ENCODE measurements around the gene LTB. TPM values are rescaled to one million over a fixed set of nuclear protein-coding genes. Genes with fewer than 3 reads are reported as not detected.

The LTB gene
- total and polyA plus RNA-seq, 2 of the 4 experiments (the other 2 are of a cell fraction) = not detected

- CTCF ChIA-PET = interaction anchor here (0.6 to 0.7 kb wide), 3 partner anchors 13 to 38 kb away, joined by 3 to 6 read pairs (median 4); partner anchors contain the start of gene NFKBIL1
- dilution Hi-C loops (cut with HindIII; ENCODE audit: low sequenced_read_pairs, unreplicated experiment) = no loop called here
- DNase-seq (no peak), ATAC-seq (ENCODE audit: low read depth) (no peak)
- H3K79me1 ChIP-seq (ENCODE audit: low read depth in 1 of 2, low read length in 2 of 2) = peaks cover 9 to 20% of the 10 kb centered on the region in 2 experiments; a peak in 3 of 4 replicates
- in situ Hi-C loops (cut with MboI; ENCODE audit: low sequenced_read_pairs) = no loop called here
- H3K9ac ChIP-seq (ENCODE audit: low read depth, low read length) = no peak overlapping the region
- peaks cover 27% of the 10 kb centered on the region for H3K36me3 ChIP-seq (ENCODE audit: control insufficient read depth, insufficient read depth, low read length)
- peak overlapping the region in 1 of 2 experiments; percentile 57; a peak in 1 of 4 replicates for H4K8ac ChIP-seq (ENCODE audit: low read depth in 2 of 2, low read length in 2 of 2)
- no peak overlapping the region for H3K27ac ChIP-seq (ENCODE audit: insufficient read depth, low read length)
- H2AFZ ChIP-seq (replicated peaks; ENCODE audit: low read length, poor library complexity) = no peak overlapping the region
- no peak overlapping the region for H2BK15ac ChIP-seq (ENCODE audit: low read depth, low read length)
- peak overlapping the region; percentile 27; the same call in 1 of the 2 replicates for H3K4me2 ChIP-seq (ENCODE audit: low read depth, low read length)
- peak overlapping the region; percentile 8; the same call in 1 of the 2 replicates for H3K14ac ChIP-seq (replicated peaks; ENCODE audit: low read depth, low read length)
- intact Hi-C loops (cut with micrococcal nuclease) = loop anchor here (2.0 kb wide), 1 partner anchor 54 kb away; the partner anchor contains the start of gene AIF1
- BruUV-seq (replicated peaks) = no TSS peak
- H3K4ac ChIP-seq (ENCODE audit: low read depth, low read length) = peak overlapping the region; percentile 2
- peak overlapping the region; percentile 39; the same call in 1 of the 2 replicates for H2BK120ac ChIP-seq (ENCODE audit: low read depth, low read length)
- no peak overlapping the region for H4K91ac ChIP-seq (ENCODE audit: insufficient read depth, low read depth, low read length)
- H4K20me1 ChIP-seq (ENCODE audit: insufficient read depth, low read length) = no peaks in the 10 kb centered on the region
- peak overlapping the region; percentile 46 for H2BK5ac ChIP-seq (ENCODE audit: low read depth, low read length, poor library complexity, severe bottlenecking)
- no peak overlapping the region for H3K4me3 ChIP-seq (ENCODE audit: insufficient read depth, low read depth, low read length)
- H3K23ac ChIP-seq (ENCODE audit: low read depth, low read length) = 0 out of 2 replicates have a peak overlapping the region, but pooled peaks have one; percentile 1
- peak overlapping the region; percentile 80 for H2AK9ac ChIP-seq (replicated peaks; ENCODE audit: low read depth, low read length, poor library complexity)
- no peaks in the 10 kb centered on the region for H3K27me3 ChIP-seq (ENCODE audit: control insufficient read depth, insufficient read depth, low read length)
- peak overlapping the region; percentile 43; the same call in 1 of the 2 replicates for H2BK20ac ChIP-seq (ENCODE audit: low read depth, low read length)
- H3K18ac ChIP-seq (ENCODE audit: low read depth, low read length) = no peak overlapping the region; the same call in 1 of the 2 replicates
- POLR2A ChIA-PET (ENCODE audit: unreplicated experiment) = no interaction called here
- H2AK5ac ChIP-seq (ENCODE audit: low read depth, low read length) = peak overlapping the region; percentile 29; the same call in 1 of the 2 replicates
- peaks cover 19% of the 10 kb centered on the region; the same call in 1 of the 2 replicates for H3K9me1 ChIP-seq (ENCODE audit: insufficient read depth, low read length)
- TF ChIP-seq CTCF (conservative IDR thresholded peaks at IDR 0.05; ENCODE audit: low read depth, low read length) (no peak), FOS (IDR thresholded peaks at IDR 0.05; ENCODE audit: low read depth, low read length) (no peak), MXI1 (IDR thresholded peaks at IDR 0.05; ENCODE audit: borderline replicate concordance, low read depth, low read length) (no peak), CHD1 (IDR thresholded peaks at IDR 0.05; ENCODE audit: low read depth, low read length) (no peak)
- H3K9me3 ChIP-seq (ENCODE audit: control insufficient read depth, insufficient read depth, low read length) = no peaks in the 10 kb centered on the region
- no peak overlapping the region for H4K5ac ChIP-seq (ENCODE audit: low read depth, low read length)
- no peak overlapping the region for H3K56ac ChIP-seq (ENCODE audit: extremely low read depth, insufficient read depth, low read length)
- H3K4me1 ChIP-seq (ENCODE audit: control insufficient read depth, insufficient read depth, low read length) = peaks cover 18% of the 10 kb centered on the region
These were observed 21.5 kb downstream of the LTB start for GRCh38 chr6:31560697-31561058.
